Neuronal stem cell (in vitro differentiated cells): ENCODE data around the gene KMT2C.
"Not testable (repeated sequence)": the region's sequence is repeated elsewhere in the genome, so short reads cannot be mapped to it uniquely, and the experiment has no call there.

Source experiments
- DNase-seq: peaks from one replicate; pipeline ENCODE4 v3.0.0-alpha.2; 2013; ENCODE audit warnings: low spot score
- H2AFZ ChIP-seq: one replicate; pipeline ENCODE4 v1.6.1; 2013; ENCODE audit warnings: mild to moderate bottlenecking, low read length, inconsistent platforms
- H2AK5ac ChIP-seq: 2 replicates; pipeline ENCODE4 v1.6.1; 2013; ENCODE audit warnings: low read depth, mild to moderate bottlenecking, inconsistent platforms, low read length, moderate library complexity, mixed read lengths
- H2BK120ac ChIP-seq: 2 replicates; pipeline ENCODE4 v1.6.1; 2013; ENCODE audit warnings: low read depth, mild to moderate bottlenecking, inconsistent platforms, low read length, moderate library complexity, mixed read lengths
- H2BK12ac ChIP-seq: one replicate; pipeline ENCODE4 v1.6.1; 2013; ENCODE audit warnings: low read length, inconsistent platforms
- H2BK15ac ChIP-seq: 2 replicates; pipeline ENCODE4 v1.6.1; 2013; ENCODE audit warnings: mild to moderate bottlenecking, low read length, inconsistent platforms, mixed read lengths
- H2BK5ac ChIP-seq: one replicate; pipeline ENCODE4 v1.6.1; 2013; ENCODE audit warnings: inconsistent platforms, mild to moderate bottlenecking, low read length, moderate library complexity
- H3K14ac ChIP-seq: one replicate; pipeline ENCODE4 v1.6.1; 2013; ENCODE audit warnings: low read length, inconsistent platforms
- H3K18ac ChIP-seq: 2 replicates; pipeline ENCODE4 v1.6.1; 2013; ENCODE audit warnings: low read length, inconsistent platforms
- H3K23ac ChIP-seq: 2 replicates; pipeline ENCODE4 v1.6.1; 2013; ENCODE audit warnings: low read depth, mild to moderate bottlenecking, mixed read lengths, low read length, inconsistent platforms; ENCODE audit not compliant: poor library complexity
- H3K27ac ChIP-seq: replicated peaks from 3 replicates; pipeline ENCODE4 v1.5.1; 2013; ENCODE audit warnings: low read length, inconsistent platforms
- H3K27me3 ChIP-seq, 3 experiments: 2 replicates each; pipeline ENCODE4 v1.6.1; 2013; ENCODE audit warnings: low read length in 3 of 3, mild to moderate bottlenecking in 2 of 3, inconsistent platforms in 1 of 3, low read depth in 1 of 3, mixed read lengths in 1 of 3, moderate library complexity in 1 of 3; ENCODE audit not compliant: control insufficient read depth in 3 of 3, insufficient read depth in 3 of 3
- H3K36me3 ChIP-seq, 2 donors: replicated peaks in 1 of 2; 2 replicates each; pipeline ENCODE4 v1.6.1; 2013; ENCODE audit warnings: low read length in 2 of 2; ENCODE audit not compliant: control insufficient read depth in 2 of 2, insufficient read depth in 2 of 2
- H3K4ac ChIP-seq: 2 replicates; pipeline ENCODE4 v1.6.1; 2013; ENCODE audit warnings: inconsistent platforms, mild to moderate bottlenecking, low read length, moderate library complexity
- H3K4me1 ChIP-seq, 2 donors: 1 replicate in 1 of 2; 2 replicates in 1 of 2; pipeline ENCODE4 v1.6.1; 2013; ENCODE audit warnings: low read length in 2 of 2, low read depth in 1 of 2; ENCODE audit not compliant: control insufficient read depth in 2 of 2, insufficient read depth in 1 of 2
- H3K4me2 ChIP-seq: one replicate; pipeline ENCODE4 v1.6.1; 2013; ENCODE audit warnings: mild to moderate bottlenecking, low read length, inconsistent platforms; ENCODE audit not compliant: insufficient read depth, poor library complexity, severe bottlenecking
- H3K4me3 ChIP-seq, 2 donors: 2 replicates each; pipeline ENCODE4 v1.5.1; 2013; ENCODE audit warnings: low read length in 2 of 2, mild to moderate bottlenecking in 2 of 2, inconsistent platforms in 1 of 2, moderate library complexity in 1 of 2
- H3K79me1 ChIP-seq: one replicate; pipeline ENCODE4 v1.6.1; 2013; ENCODE audit warnings: low read depth, mild to moderate bottlenecking, inconsistent platforms, low read length, moderate library complexity
- H3K9ac ChIP-seq: one replicate; pipeline ENCODE4 v1.6.1; 2013; ENCODE audit warnings: mild to moderate bottlenecking, low read depth, low read length, inconsistent platforms; ENCODE audit not compliant: poor library complexity
- H3K9me3 ChIP-seq, 2 donors: replicated peaks in 1 of 2; 2 replicates each; pipeline versions ENCODE3 to v1.6.1; 2013; ENCODE audit warnings: low read length in 2 of 2, mild to moderate bottlenecking in 2 of 2, inconsistent platforms in 1 of 2, low read depth in 1 of 2, mixed read lengths in 1 of 2, moderate library complexity in 1 of 2; ENCODE audit not compliant: control insufficient read depth in 2 of 2, insufficient read depth in 1 of 2
- H4K8ac ChIP-seq: one replicate; pipeline ENCODE4 v1.6.1; 2013; ENCODE audit warnings: low read depth, mild to moderate bottlenecking, inconsistent platforms, low read length, moderate library complexity
- H4K91ac ChIP-seq: one replicate; pipeline ENCODE4 v1.6.1; 2013; ENCODE audit warnings: low read length, low read depth, mild to moderate bottlenecking, inconsistent platforms; ENCODE audit not compliant: poor library complexity
- WGBS, 2 donors: extraction: QIAGEN DNeasy Blood & Tissue Kit; methylation state at CpG; one replicate each; pipeline ENCODE4 v1.1.7; 2013; ENCODE audit warnings: missing lambda C conversion rate in 2 of 2, mixed read lengths in 1 of 2; ENCODE audit not compliant: insufficient read length in 2 of 2, insufficient replicate concordance in 1 of 2; ENCODE audit errors: extremely low coverage in 2 of 2; 5-methylcytosine and 5-hydroxymethylcytosine counted together

KMT2C gene

GRCh38 chr7:152406030-152406429, 29.8 kb downstream of the KMT2C start:
- not testable (repeated sequence) for H2BK12ac ChIP-seq, H2AK5ac ChIP-seq, H2BK120ac ChIP-seq, H3K27me3 ChIP-seq, H2BK15ac ChIP-seq, DNase-seq, H4K91ac ChIP-seq, H3K4me2 ChIP-seq, H3K79me1 ChIP-seq, H2AFZ ChIP-seq, H3K14ac ChIP-seq, H3K4me1 ChIP-seq, H3K4me3 ChIP-seq, H3K4ac ChIP-seq, H3K27ac ChIP-seq, H3K23ac ChIP-seq, H4K8ac ChIP-seq, H3K36me3 ChIP-seq, H3K18ac ChIP-seq, H2BK5ac ChIP-seq, H3K9ac ChIP-seq
- WGBS, 2 donors: no CpG with 5 or more reads among the region's 2 CpGs
- peaks cover 0 to 12% of the 10 kb centered on the region in 2 donors for H3K9me3 ChIP-seq

DNA sequence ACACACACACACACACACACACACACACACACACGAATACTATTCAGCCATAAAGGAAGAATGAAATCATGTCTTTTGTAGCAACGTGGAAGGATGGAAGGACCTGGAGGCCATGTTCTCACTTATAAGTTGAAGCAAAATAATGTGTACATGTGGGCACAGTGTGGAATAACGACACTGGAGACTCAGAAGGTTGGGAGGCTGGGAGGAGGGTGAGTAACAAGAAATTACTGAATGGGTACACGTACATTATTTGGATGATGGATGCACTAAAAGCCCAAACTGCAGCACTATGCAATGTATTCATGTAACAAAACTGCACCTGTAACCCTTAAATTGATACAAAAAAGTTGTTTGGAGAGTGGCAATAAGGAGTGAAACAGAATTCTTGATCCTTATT, 32.1 kb downstream of the KMT2C start:
- no peak overlapping the region for H2BK120ac ChIP-seq
- H3K23ac ChIP-seq: no peak overlapping the region
- no peak overlapping the region for H2AFZ ChIP-seq
- no peak overlapping the region for H4K8ac ChIP-seq
- H3K27ac ChIP-seq: no peak overlapping the region
- H3K4me1 ChIP-seq: no peaks in the 10 kb centered on the region
- peaks cover 0 to 12% of the 10 kb centered on the region in 2 donors for H3K9me3 ChIP-seq
- no peak overlapping the region for H2BK12ac ChIP-seq
- no peak overlapping the region for H2BK15ac ChIP-seq
- no peak overlapping the region for H4K91ac ChIP-seq
- no peak overlapping the region for H3K4ac ChIP-seq
- no peaks in the 10 kb centered on the region for H3K79me1 ChIP-seq
- H2BK5ac ChIP-seq: no peak overlapping the region
- no peak overlapping the region for H3K4me2 ChIP-seq
- WGBS, 2 donors: no CpG with 5 or more reads among the region's 4 CpGs
- no peak overlapping the region for H2AK5ac ChIP-seq
- no peak overlapping the region for H3K18ac ChIP-seq
- H3K14ac ChIP-seq: no peak overlapping the region
- H3K36me3 ChIP-seq: no peaks in the 10 kb centered on the region
- no peak for DNase-seq
- peaks cover 0 to 2% (median 0%) of the 10 kb centered on the region in 3 experiments for H3K27me3 ChIP-seq
- no peak overlapping the region for H3K4me3 ChIP-seq
- no peak overlapping the region for H3K9ac ChIP-seq

- H3K9me3 ChIP-seq: peaks cover 0 to 12% of the 10 kb centered on the region in 2 donors
- no peak overlapping the region for H3K9ac ChIP-seq
- H3K14ac ChIP-seq: no peak overlapping the region
- no peaks in the 10 kb centered on the region for H3K36me3 ChIP-seq
- no peak overlapping the region for H3K4me2 ChIP-seq
- H3K27me3 ChIP-seq: peaks cover 0 to 2% (median 0%) of the 10 kb centered on the region in 3 experiments
- no peaks in the 10 kb centered on the region for H3K4me1 ChIP-seq
- no peak overlapping the region for H2BK12ac ChIP-seq
- no CpG with 5 or more reads among the region's 5 CpGs for WGBS, 2 donors
- no peak overlapping the region for H4K91ac ChIP-seq
- no peak overlapping the region for H3K27ac ChIP-seq
- H3K18ac ChIP-seq: no peak overlapping the region
- H2AK5ac ChIP-seq: no peak overlapping the region
- H3K23ac ChIP-seq: no peak overlapping the region
- no peaks in the 10 kb centered on the region for H3K79me1 ChIP-seq
- DNase-seq: no peak
- no peak overlapping the region for H2AFZ ChIP-seq
- H2BK5ac ChIP-seq: no peak overlapping the region
- no peak overlapping the region for H3K4ac ChIP-seq
- H3K4me3 ChIP-seq: no peak overlapping the region
- H2BK120ac ChIP-seq: no peak overlapping the region
- H2BK15ac ChIP-seq: no peak overlapping the region
- H4K8ac ChIP-seq: no peak overlapping the region
These were observed 33.2 kb downstream of the KMT2C start for GRCh38 chr7:152402384-152403250.

DNA sequence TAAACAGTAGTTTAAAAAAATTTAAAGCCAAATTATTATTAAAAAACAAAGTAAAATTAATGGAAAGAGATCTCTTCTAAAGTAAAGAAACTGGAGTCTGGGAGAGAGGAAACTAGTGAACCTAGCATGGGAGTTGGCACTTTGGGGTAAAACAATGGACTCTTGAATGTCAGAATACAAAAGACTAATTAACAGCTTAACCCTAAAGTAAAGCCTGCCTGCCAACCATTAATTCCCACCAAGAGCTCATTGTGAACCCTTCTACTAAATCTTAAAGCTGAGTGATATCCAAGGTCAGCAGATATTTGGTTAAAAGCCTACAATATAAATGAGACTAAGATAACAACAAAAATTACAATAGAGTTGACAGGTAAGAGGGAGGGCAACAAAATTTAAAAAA, 36.5 kb downstream of the KMT2C start:
- Histone ChIP-seq H4K91ac (no peak overlapping the region), H3K4me3 (no peak overlapping the region), H2AK5ac (no peak overlapping the region), H3K79me1 (peaks cover 5% of the 10 kb centered on the region), H3K27me3 (no peaks in the 10 kb centered on the region), H2AFZ (no peak overlapping the region), H3K27ac (no peak overlapping the region), H2BK120ac (no peak overlapping the region), H3K9me3 (peaks cover 0 to 4% of the 10 kb centered on the region in 2 donors), H3K36me3 (no peaks in the 10 kb centered on the region), H3K18ac (no peak overlapping the region), H3K4ac (no peak overlapping the region), H2BK5ac (no peak overlapping the region), H2BK15ac (no peak overlapping the region), H3K14ac (no peak overlapping the region), H3K4me1 (no peaks in the 10 kb centered on the region), H3K23ac (no peak overlapping the region), H2BK12ac (no peak overlapping the region), H4K8ac (no peak overlapping the region), H3K4me2 (no peak overlapping the region), H3K9ac (no peak overlapping the region)
- DNase-seq: no peak
